SK-N-SH (cell line): ENCODE measurements around the gene GTF3A. TPM values are rescaled to one million over a fixed set of nuclear protein-coding genes. Genes with fewer than 3 reads are reported as not detected.

Experiments used
- CTCF ChIA-PET: fragments of 300-600, 350-600 bp; formaldehyde crosslinking; extraction: SDS; loops from one replicate; lab custom pipeline; 2021; lab: Yijun Ruan, JAX
- POLR2A ChIA-PET: fragments of 350-600 bp; sonication (Branson Sonifier 250); formaldehyde crosslinking; extraction: SDS; loops from one replicate; lab custom pipeline; 2020; ENCODE audit warnings: antibody characterized with exemption, inconsistent platforms; lab: Yijun Ruan, JAX
- DNase-seq: peaks from one replicate; pipeline ENCODE4 v3.0.0; 2012
- H2AFZ ChIP-seq: fragments of 200-600 bp; sonication (generic); 2 replicates; pipeline ENCODE4 v1.8.1; 2016; ENCODE audit warnings: antibody characterized with exemption, mild to moderate bottlenecking, low read depth
- H3F3A ChIP-seq: fragments of 200-600 bp; sonication (generic); replicated peaks from 2 replicates; pipeline ENCODE3; 2016; ENCODE audit warnings: antibody characterized with exemption, mild to moderate bottlenecking; ENCODE audit not compliant: insufficient read depth
- H3K27ac ChIP-seq, 2 experiments: fragments of 200-500 bp in 1 of 2; fragments of 200-600 bp in 1 of 2; sonication (Bioruptor generic) in 1 of 2; sonication (generic), shearing (Covaris generic) in 1 of 2; 2 replicates each; pipeline versions ENCODE4 v1.5.1 to v1.6.1; 2014 to 2016; ENCODE audit warnings: low read depth in 2 of 2, inconsistent platforms in 1 of 2, low read length in 1 of 2, mild to moderate bottlenecking in 1 of 2, mixed read lengths in 1 of 2
- H3K27me3 ChIP-seq: fragments of 200-600 bp; sonication (generic), shearing (Covaris generic); 2 replicates; pipeline ENCODE4 v1.6.1; 2016; ENCODE audit warnings: mixed run types; ENCODE audit not compliant: insufficient read depth
- H3K36me3 ChIP-seq, 2 experiments: fragments of 200-500 bp in 1 of 2; fragments of 200-600 bp in 1 of 2; sonication (Bioruptor generic) in 1 of 2; sonication (generic) in 1 of 2; replicated peaks in 1 of 2; 2 replicates each; pipeline versions ENCODE3 to v1.5.1; 2014 to 2016; ENCODE audit warnings: low read length in 1 of 2, mild to moderate bottlenecking in 1 of 2; ENCODE audit not compliant: insufficient read depth in 2 of 2, control insufficient read depth in 1 of 2
- H3K4me1 ChIP-seq, 2 experiments: fragments of 200-500 bp in 1 of 2; fragments of 200-600 bp in 1 of 2; sonication (Bioruptor generic) in 1 of 2; sonication (generic), shearing (Covaris generic) in 1 of 2; 2 replicates each; pipeline versions ENCODE4 v1.5.1 to v1.6.1; 2014 to 2016; ENCODE audit warnings: low read depth in 1 of 2, low read length in 1 of 2, mixed run types in 1 of 2; ENCODE audit not compliant: insufficient read depth in 2 of 2, control insufficient read depth in 1 of 2
- H3K4me2 ChIP-seq: fragments of 200-600 bp; sonication (generic), shearing (Covaris generic); 2 replicates; pipeline ENCODE4 v1.6.1; 2017; ENCODE audit warnings: mixed run types
- H3K4me3 ChIP-seq, 2 experiments: fragments of 200-500 bp in 1 of 2; fragments of 200-600 bp in 1 of 2; sonication (Bioruptor generic) in 1 of 2; sonication (generic), shearing (Covaris generic) in 1 of 2; 2 replicates each; pipeline versions ENCODE4 v1.5.1 to v1.8.1; 2014 to 2016; ENCODE audit warnings: low read depth in 2 of 2, inconsistent platforms in 1 of 2, low read length in 1 of 2, mild to moderate bottlenecking in 1 of 2, mixed read lengths in 1 of 2, moderate library complexity in 1 of 2
- H3K79me2 ChIP-seq: fragments of 200-600 bp; sonication (generic); 2 replicates; pipeline ENCODE4 v1.8.1; 2017; ENCODE audit warnings: mild to moderate bottlenecking; ENCODE audit not compliant: insufficient read depth
- H3K9ac ChIP-seq: fragments of 200-600 bp; sonication (generic); 2 replicates; pipeline ENCODE4 v1.6.1; 2017; ENCODE audit warnings: mixed run types
- H3K9me2 ChIP-seq: fragments of 200-600 bp; sonication (generic); 2 replicates; pipeline ENCODE4 v1.6.1; 2017; ENCODE audit warnings: mixed run types
- H3K9me3 ChIP-seq: fragments of 200-600 bp; sonication (generic); 2 replicates; pipeline ENCODE4 v1.6.1; 2017; ENCODE audit warnings: mixed run types, mild to moderate bottlenecking, moderate library complexity
- H4K20me1 ChIP-seq: fragments of 200-600 bp; sonication (generic); 2 replicates; pipeline ENCODE4 v1.6.1; 2017; ENCODE audit warnings: mild to moderate bottlenecking, mixed run types; ENCODE audit not compliant: insufficient read depth
- CHD2 ChIP-seq: fragments of 150-350 bp; IDR thresholded peaks from 2 replicates; pipeline ENCODE4 v1.6.1; 2018; ENCODE audit warnings: low read length; ENCODE audit not compliant: partially characterized antibody
- ELF1 ChIP-seq: IDR thresholded peaks from 2 replicates; pipeline ENCODE4 v1.4.0; 2012
- EP300 ChIP-seq, 2 experiments: IDR thresholded peaks; 2 replicates each; pipeline versions ENCODE4 v1.4.0 to v1.6.1; 2012; ENCODE audit warnings: borderline replicate concordance in 1 of 2, low read depth in 1 of 2, low read length in 1 of 2
- EZH2phosphoT487 ChIP-seq: fragments of 200-600 bp; sonication (generic); IDR thresholded peaks from 2 replicates; pipeline ENCODE4 v1.6.1; 2017; ENCODE audit warnings: low read depth, mixed run types, mild to moderate bottlenecking, antibody characterized with exemption, moderate library complexity, borderline replicate concordance
- FOXJ3 ChIP-seq: sonication (generic); formaldehyde crosslinking; IDR thresholded peaks from 2 replicates; pipeline ENCODE4 v1.5.1; 2020; ENCODE audit warnings: mild to moderate bottlenecking, missing genetic modification reagents
- FOXM1 ChIP-seq: IDR thresholded peaks from 2 replicates; pipeline ENCODE4 v1.4.0; 2012; ENCODE audit warnings: low read depth, mild to moderate bottlenecking
- JUND ChIP-seq: IDR thresholded peaks from 2 replicates; pipeline ENCODE4 v1.4.0; 2012
- MEF2A ChIP-seq: IDR thresholded peaks from 2 replicates; pipeline ENCODE4 v1.4.0; 2012; ENCODE audit warnings: low read depth, borderline replicate concordance
- MXI1 ChIP-seq: IDR thresholded peaks from 2 replicates; pipeline ENCODE4 v1.6.1; 2012; ENCODE audit warnings: mild to moderate bottlenecking, low read depth, low read length, improper control_type of control experiment
- NFIC ChIP-seq: IDR thresholded peaks from 2 replicates; pipeline ENCODE4 v1.4.0; 2012; ENCODE audit warnings: borderline replicate concordance
- RFX5 ChIP-seq: IDR thresholded peaks from 2 replicates; pipeline ENCODE4 v1.6.1; 2012; ENCODE audit warnings: mild to moderate bottlenecking, improper control_type of control experiment, low read length
- SIN3A ChIP-seq: IDR thresholded peaks from 2 replicates; pipeline ENCODE4 v1.6.1; 2012; ENCODE audit warnings: low read depth, mild to moderate bottlenecking, low read length, moderate library complexity, borderline replicate concordance
- SMC3 ChIP-seq: IDR thresholded peaks from 2 replicates; pipeline ENCODE4 v1.6.1; 2012; ENCODE audit warnings: low read depth, low read length, improper control_type of control experiment
- WGBS: methylation state at CpG from one replicate; pipeline ENCODE4 v1.1.6; 2017; ENCODE audit warnings: low lambda C conversion rate; 5-methylcytosine and 5-hydroxymethylcytosine counted together
- polyA plus RNA-seq, 3 experiments: library from polyadenylated mRNA; depleted of rRNA; stranded (reverse); fragments of >200 nt; gene quantifications; 2 replicates each; pipeline ENCODE4 v1.2.3, GENCODE V29; 2012
- TF ChIP-seq, protein P1 (sequence below): fragments of 200-600 bp; sonication (generic); IDR thresholded peaks from 2 replicates; pipeline ENCODE4 v1.6.1; 2017; ENCODE audit warnings: antibody characterized with exemption, mild to moderate bottlenecking, moderate library complexity
- TF ChIP-seq, protein P2 (sequence below): IDR thresholded peaks from 2 replicates; pipeline ENCODE4 v1.6.1; 2012; ENCODE audit warnings: mild to moderate bottlenecking, low read depth, low read length, moderate library complexity
- TF ChIP-seq, protein P3 (sequence below): IDR thresholded peaks from 2 replicates; pipeline ENCODE4; 2012
- TF ChIP-seq, protein P4 (sequence below): IDR thresholded peaks from 2 replicates; pipeline ENCODE4 v1.4.0; 2012; ENCODE audit warnings: low read depth, borderline replicate concordance

The GTF3A gene
- polyA plus RNA-seq, 1 of the 3 experiments (the other 2 are of a cell fraction): 75.4 TPM

DNA sequence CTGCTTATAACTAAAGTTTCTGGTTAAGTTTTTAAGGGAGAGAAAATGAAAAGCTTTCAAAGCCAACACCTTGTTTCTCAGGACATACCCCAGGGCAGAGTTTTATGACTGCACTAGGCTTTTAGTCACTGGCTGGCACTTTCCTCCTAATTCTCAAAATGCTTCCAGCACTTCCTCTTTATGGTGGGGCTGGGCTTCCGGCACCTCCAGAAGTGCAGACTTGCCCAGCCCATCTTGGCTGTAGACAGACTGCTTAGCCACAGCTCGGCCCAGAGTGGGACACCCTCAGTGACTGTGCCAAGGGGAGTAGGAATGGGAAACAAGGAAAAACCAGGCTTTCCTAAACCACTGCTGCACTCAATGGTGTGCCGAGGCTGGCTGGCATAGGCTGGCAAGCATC, 23.2 kb upstream of the GTF3A start (continued):
- TF ChIP-seq, protein P1, sequence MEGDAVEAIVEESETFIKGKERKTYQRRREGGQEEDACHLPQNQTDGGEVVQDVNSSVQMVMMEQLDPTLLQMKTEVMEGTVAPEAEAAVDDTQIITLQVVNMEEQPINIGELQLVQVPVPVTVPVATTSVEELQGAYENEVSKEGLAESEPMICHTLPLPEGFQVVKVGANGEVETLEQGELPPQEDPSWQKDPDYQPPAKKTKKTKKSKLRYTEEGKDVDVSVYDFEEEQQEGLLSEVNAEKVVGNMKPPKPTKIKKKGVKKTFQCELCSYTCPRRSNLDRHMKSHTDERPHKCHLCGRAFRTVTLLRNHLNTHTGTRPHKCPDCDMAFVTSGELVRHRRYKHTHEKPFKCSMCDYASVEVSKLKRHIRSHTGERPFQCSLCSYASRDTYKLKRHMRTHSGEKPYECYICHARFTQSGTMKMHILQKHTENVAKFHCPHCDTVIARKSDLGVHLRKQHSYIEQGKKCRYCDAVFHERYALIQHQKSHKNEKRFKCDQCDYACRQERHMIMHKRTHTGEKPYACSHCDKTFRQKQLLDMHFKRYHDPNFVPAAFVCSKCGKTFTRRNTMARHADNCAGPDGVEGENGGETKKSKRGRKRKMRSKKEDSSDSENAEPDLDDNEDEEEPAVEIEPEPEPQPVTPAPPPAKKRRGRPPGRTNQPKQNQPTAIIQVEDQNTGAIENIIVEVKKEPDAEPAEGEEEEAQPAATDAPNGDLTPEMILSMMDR: no peak
- TF ChIP-seq NFIC: no peak
- no peak for TF ChIP-seq FOXJ3 (CRISPR knock-in tag)
- no peak for TF ChIP-seq SIN3A
- no peak for TF ChIP-seq FOXM1
- TF ChIP-seq CHD2: no peak
- no peak for TF ChIP-seq RFX5
- TF ChIP-seq, all 33 proteins: peak for 0

DNA sequence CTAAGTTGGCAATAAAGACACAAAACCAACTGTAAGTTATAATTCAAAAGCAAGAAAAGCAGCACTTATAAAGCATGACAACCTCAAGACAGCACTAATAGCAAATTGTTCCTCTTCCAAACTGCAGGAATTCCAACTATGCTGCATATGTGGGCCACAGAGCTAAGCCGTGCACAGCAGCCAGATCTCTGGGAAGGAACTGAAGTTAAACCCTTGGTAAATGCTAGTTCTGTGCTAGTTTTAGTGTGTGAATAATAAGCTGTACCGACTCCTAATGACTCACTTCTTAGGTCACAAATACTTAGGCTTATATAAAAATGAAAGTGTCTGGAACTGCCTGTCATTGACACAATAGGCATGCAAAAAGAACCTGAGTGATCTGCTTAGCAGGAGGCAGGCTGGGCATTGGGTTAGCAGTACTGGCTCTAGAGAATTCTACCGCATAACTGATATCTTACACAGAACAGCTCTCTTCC, 21.2 kb upstream of the GTF3A start:
- ChIA-PET CTCF (interaction anchor here (1.0 to 1.8 kb wide), 2 partner anchors 423 to 427 kb away, joined by 4 to 12 read pairs; no protein-coding TSS in a partner anchor), POLR2A (no interaction called here)
- Histone ChIP-seq H3K9me2 (no peaks in the 10 kb centered on the region), H3K27me3 (peaks cover 54% of the 10 kb centered on the region; the same call in 1 of the 2 replicates), H3K9me3 (no peaks in the 10 kb centered on the region), H3K79me2 (no peaks in the 10 kb centered on the region), H4K20me1 (no peaks in the 10 kb centered on the region), H3K9ac (no peak overlapping the region), H3K36me3 (no peaks in the 10 kb centered on the region), H3K4me2 (no peak overlapping the region), H3K27ac (no peak overlapping the region), H3K4me1 (no peaks in the 10 kb centered on the region), H2AFZ (no peak overlapping the region), H3F3A (no peaks in the 10 kb centered on the region), H3K4me3 (no peak overlapping the region)
- DNase-seq: no peak
- 45% methylated on average over 3 of the region's 3 CpGs for WGBS
- no peak for TF ChIP-seq EP300 (IDR thresholded peaks at IDR 0.05; ENCODE audit: borderline replicate concordance in 1 of 2, low read depth in 1 of 2, low read length in 1 of 2)
- TF ChIP-seq MXI1: no peak
- no peak for TF ChIP-seq MEF2A
- TF ChIP-seq JUND: no peak
- TF ChIP-seq FOXJ3 (CRISPR knock-in tag): no peak
- TF ChIP-seq, protein P2, sequence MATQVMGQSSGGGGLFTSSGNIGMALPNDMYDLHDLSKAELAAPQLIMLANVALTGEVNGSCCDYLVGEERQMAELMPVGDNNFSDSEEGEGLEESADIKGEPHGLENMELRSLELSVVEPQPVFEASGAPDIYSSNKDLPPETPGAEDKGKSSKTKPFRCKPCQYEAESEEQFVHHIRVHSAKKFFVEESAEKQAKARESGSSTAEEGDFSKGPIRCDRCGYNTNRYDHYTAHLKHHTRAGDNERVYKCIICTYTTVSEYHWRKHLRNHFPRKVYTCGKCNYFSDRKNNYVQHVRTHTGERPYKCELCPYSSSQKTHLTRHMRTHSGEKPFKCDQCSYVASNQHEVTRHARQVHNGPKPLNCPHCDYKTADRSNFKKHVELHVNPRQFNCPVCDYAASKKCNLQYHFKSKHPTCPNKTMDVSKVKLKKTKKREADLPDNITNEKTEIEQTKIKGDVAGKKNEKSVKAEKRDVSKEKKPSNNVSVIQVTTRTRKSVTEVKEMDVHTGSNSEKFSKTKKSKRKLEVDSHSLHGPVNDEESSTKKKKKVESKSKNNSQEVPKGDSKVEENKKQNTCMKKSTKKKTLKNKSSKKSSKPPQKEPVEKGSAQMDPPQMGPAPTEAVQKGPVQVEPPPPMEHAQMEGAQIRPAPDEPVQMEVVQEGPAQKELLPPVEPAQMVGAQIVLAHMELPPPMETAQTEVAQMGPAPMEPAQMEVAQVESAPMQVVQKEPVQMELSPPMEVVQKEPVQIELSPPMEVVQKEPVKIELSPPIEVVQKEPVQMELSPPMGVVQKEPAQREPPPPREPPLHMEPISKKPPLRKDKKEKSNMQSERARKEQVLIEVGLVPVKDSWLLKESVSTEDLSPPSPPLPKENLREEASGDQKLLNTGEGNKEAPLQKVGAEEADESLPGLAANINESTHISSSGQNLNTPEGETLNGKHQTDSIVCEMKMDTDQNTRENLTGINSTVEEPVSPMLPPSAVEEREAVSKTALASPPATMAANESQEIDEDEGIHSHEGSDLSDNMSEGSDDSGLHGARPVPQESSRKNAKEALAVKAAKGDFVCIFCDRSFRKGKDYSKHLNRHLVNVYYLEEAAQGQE: no peak
- TF ChIP-seq, protein P3, sequence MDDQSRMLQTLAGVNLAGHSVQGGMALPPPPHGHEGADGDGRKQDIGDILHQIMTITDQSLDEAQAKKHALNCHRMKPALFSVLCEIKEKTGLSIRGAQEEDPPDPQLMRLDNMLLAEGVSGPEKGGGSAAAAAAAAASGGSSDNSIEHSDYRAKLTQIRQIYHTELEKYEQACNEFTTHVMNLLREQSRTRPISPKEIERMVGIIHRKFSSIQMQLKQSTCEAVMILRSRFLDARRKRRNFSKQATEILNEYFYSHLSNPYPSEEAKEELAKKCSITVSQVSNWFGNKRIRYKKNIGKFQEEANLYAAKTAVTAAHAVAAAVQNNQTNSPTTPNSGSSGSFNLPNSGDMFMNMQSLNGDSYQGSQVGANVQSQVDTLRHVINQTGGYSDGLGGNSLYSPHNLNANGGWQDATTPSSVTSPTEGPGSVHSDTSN: no peak
- TF ChIP-seq SMC3: no peak
- TF ChIP-seq ELF1: no peak
- no peak for TF ChIP-seq SIN3A
- no peak for TF ChIP-seq EZH2phosphoT487
- TF ChIP-seq, protein P4, sequence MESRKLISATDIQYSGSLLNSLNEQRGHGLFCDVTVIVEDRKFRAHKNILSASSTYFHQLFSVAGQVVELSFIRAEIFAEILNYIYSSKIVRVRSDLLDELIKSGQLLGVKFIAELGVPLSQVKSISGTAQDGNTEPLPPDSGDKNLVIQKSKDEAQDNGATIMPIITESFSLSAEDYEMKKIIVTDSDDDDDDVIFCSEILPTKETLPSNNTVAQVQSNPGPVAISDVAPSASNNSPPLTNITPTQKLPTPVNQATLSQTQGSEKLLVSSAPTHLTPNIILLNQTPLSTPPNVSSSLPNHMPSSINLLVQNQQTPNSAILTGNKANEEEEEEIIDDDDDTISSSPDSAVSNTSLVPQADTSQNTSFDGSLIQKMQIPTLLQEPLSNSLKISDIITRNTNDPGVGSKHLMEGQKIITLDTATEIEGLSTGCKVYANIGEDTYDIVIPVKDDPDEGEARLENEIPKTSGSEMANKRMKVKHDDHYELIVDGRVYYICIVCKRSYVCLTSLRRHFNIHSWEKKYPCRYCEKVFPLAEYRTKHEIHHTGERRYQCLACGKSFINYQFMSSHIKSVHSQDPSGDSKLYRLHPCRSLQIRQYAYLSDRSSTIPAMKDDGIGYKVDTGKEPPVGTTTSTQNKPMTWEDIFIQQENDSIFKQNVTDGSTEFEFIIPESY: no peak
